ENCODE results near the gene ANTXR1. TPM values are rescaled to one million over a fixed set of nuclear protein-coding genes. Genes with fewer than 3 reads are reported as not detected.

The ANTXR1 gene
- total and polyA plus RNA-seq, 5 donors from 2014 or later: not detected

DNA sequence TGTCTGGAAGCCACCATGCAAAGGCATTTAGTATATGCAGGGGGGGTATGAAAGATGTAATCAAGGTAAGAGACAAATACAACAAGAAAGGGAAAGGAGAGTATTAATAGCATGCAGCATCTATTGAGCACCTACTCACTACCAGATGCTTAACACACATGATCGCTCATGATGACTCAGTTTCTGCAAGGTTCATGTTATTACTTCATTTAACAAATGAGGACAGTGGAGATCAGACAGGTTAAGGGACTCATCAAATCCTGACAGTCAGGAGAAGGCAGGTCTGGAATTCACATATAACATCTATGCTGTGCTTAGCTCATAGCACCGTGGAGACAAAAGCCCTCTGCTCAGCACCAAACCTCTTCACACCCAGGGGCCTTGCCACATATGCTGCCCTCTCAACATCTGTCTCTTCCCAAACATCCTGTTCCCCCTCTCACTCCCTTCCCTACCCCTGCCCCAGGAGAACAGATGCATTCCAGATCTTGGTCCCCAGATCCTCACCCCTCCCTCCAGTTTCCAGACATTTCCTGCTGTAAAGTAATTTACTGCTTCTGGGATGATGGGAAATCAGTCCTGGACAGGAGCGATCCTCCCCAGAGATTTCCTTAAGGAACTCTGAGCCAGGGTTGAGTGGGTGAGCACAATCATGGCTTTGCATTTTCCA, 155.3 kb downstream of the ANTXR1 start:
- Mint-ChIP-seq H3K27ac (no peak overlapping the region), H3K9me3 (peaks cover 0 to 1% (median 0%) of the 10 kb centered on the region in 7 donors)

GRCh38 chr2:69168950-69169654, 156.1 kb downstream of the ANTXR1 start:
- ATAC-seq (ENCODE audit: low read depth in 2 of 2): no peak
- H3K4me3 ChIP-seq (ENCODE audit: low read depth, low read length): no peak overlapping the region

More for the DNA sequence above, 155.3 kb downstream of the ANTXR1 start:
- Histone ChIP-seq H3K4me3 (ENCODE audit: low read depth, low read length) (no peak overlapping the region), H3K9me3 (ENCODE audit: control insufficient read depth in 2 of 2, low read length in 2 of 2) (no peaks in the 10 kb centered on the region), H3K4me1 (ENCODE audit: control insufficient read depth, insufficient read depth, low read length, poor library complexity, severe bottlenecking) (no peaks in the 10 kb centered on the region), H3K27ac (ENCODE audit: insufficient read depth, low read length, poor library complexity, severe bottlenecking) (no peak overlapping the region), H3K36me3 (ENCODE audit: control insufficient read depth, insufficient read depth, low read length) (no peaks in the 10 kb centered on the region), H3K27me3 (ENCODE audit: control insufficient read depth, insufficient read depth, low read length) (peaks cover 8% of the 10 kb centered on the region)
- ATAC-seq (ENCODE audit: low read depth in 2 of 2) (no peak), DNase-seq (no peak)
- no peaks in the 10 kb centered on the region for H3K36me3 Mint-ChIP-seq
- no peak overlapping the region for H3K4me3 Mint-ChIP-seq
- H3K27me3 Mint-ChIP-seq: peaks cover 25% of the 10 kb centered on the region
- no peaks in the 10 kb centered on the region for H3K4me1 Mint-ChIP-seq

DNA sequence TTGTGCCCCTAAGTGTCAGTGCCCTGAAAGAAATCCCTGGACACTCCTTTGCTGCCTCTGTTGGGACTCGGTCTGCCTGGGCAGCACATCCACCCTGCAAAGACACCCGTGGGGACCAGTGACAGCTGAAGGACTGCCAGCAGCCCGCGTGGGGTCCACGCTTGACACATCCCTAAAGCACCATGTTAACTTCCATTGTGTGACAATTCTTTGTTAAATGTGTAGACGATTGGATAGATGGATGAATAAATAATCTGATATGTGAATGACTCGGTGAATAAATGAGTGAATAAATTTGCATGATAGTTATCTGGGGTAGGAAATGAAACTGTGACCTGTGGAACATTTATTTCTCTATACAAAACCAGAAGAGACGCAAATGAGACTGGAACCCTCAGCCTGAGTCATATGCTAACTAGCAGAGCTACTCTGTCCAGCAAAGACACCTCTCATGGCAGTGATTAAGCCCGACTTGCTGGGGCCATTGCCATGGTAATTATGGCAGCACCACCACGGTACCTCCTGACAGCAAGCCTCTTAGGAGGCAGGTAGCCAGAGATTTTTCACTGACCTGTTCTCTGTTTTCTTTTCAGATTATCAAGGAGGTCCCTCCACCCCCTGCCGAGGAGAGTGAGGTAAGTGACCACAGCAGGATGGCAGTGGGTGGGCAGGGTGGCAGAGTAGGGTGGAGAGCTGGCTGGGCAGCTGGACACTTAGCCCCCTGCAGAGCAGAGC, 156.8 kb downstream of the ANTXR1 start:
- H3K4me1 Mint-ChIP-seq: no peaks in the 10 kb centered on the region
- no peak for ATAC-seq (ENCODE audit: low read depth in 2 of 2)
- Histone ChIP-seq H3K27me3 (ENCODE audit: control insufficient read depth, insufficient read depth, low read length) (peaks cover 5% of the 10 kb centered on the region), H3K36me3 (ENCODE audit: control insufficient read depth, insufficient read depth, low read length) (no peaks in the 10 kb centered on the region), H3K4me3 (ENCODE audit: low read depth, low read length) (no peak overlapping the region), H3K9me3 (ENCODE audit: control insufficient read depth in 2 of 2, low read length in 2 of 2) (no peaks in the 10 kb centered on the region), H3K27ac (ENCODE audit: insufficient read depth, low read length, poor library complexity, severe bottlenecking) (no peak overlapping the region), H3K4me1 (ENCODE audit: control insufficient read depth, insufficient read depth, low read length, poor library complexity, severe bottlenecking) (no peaks in the 10 kb centered on the region)
- no peaks in the 10 kb centered on the region for H3K36me3 Mint-ChIP-seq
- DNase-seq: no peak
- H3K4me3 Mint-ChIP-seq: no peak overlapping the region
- no peak overlapping the region for H3K27ac Mint-ChIP-seq
- H3K9me3 Mint-ChIP-seq: peaks cover 0 to 1% (median 0%) of the 10 kb centered on the region in 7 donors
- H3K27me3 Mint-ChIP-seq: peaks cover 29% of the 10 kb centered on the region

More at GRCh38 chr2:69168950-69169654, 156.1 kb downstream of the ANTXR1 start:
- Mint-ChIP-seq H3K9me3 (peaks cover 0 to 1% (median 0%) of the 10 kb centered on the region in 7 donors), H3K27me3 (peaks cover 27% of the 10 kb centered on the region), H3K4me1 (no peaks in the 10 kb centered on the region), H3K36me3 (no peaks in the 10 kb centered on the region), H3K4me3 (no peak overlapping the region), H3K27ac (no peak overlapping the region)
- no peaks in the 10 kb centered on the region for H3K4me1 ChIP-seq (ENCODE audit: control insufficient read depth, insufficient read depth, low read length, poor library complexity, severe bottlenecking)
- no peaks in the 10 kb centered on the region for H3K36me3 ChIP-seq (ENCODE audit: control insufficient read depth, insufficient read depth, low read length)
- no peak for DNase-seq
- H3K9me3 ChIP-seq (ENCODE audit: control insufficient read depth in 2 of 2, low read length in 2 of 2): no peaks in the 10 kb centered on the region
- H3K27me3 ChIP-seq (ENCODE audit: control insufficient read depth, insufficient read depth, low read length): peaks cover 5% of the 10 kb centered on the region
- H3K27ac ChIP-seq (ENCODE audit: insufficient read depth, low read length, poor library complexity, severe bottlenecking): no peak overlapping the region

GRCh38 chr2:69170661-69171060, 157.7 kb downstream of the ANTXR1 start:
- Mint-ChIP-seq H3K4me1 (no peaks in the 10 kb centered on the region), H3K36me3 (no peaks in the 10 kb centered on the region), H3K27ac (no peak overlapping the region), H3K27me3 (peaks cover 34% of the 10 kb centered on the region), H3K4me3 (no peak overlapping the region), H3K9me3 (peaks cover 0 to 1% (median 0%) of the 10 kb centered on the region in 7 donors)
- no peak for ATAC-seq (ENCODE audit: low read depth in 2 of 2)
- DNase-seq: no peak
- no peaks in the 10 kb centered on the region for H3K36me3 ChIP-seq (ENCODE audit: control insufficient read depth, insufficient read depth, low read length)
- H3K9me3 ChIP-seq (ENCODE audit: control insufficient read depth in 2 of 2, low read length in 2 of 2): no peaks in the 10 kb centered on the region
- peaks cover 5% of the 10 kb centered on the region for H3K27me3 ChIP-seq (ENCODE audit: control insufficient read depth, insufficient read depth, low read length)
- H3K4me3 ChIP-seq (ENCODE audit: low read depth, low read length): no peak overlapping the region
- no peak overlapping the region for H3K27ac ChIP-seq (ENCODE audit: insufficient read depth, low read length, poor library complexity, severe bottlenecking)
- no peaks in the 10 kb centered on the region for H3K4me1 ChIP-seq (ENCODE audit: control insufficient read depth, insufficient read depth, low read length, poor library complexity, severe bottlenecking)

DNA sequence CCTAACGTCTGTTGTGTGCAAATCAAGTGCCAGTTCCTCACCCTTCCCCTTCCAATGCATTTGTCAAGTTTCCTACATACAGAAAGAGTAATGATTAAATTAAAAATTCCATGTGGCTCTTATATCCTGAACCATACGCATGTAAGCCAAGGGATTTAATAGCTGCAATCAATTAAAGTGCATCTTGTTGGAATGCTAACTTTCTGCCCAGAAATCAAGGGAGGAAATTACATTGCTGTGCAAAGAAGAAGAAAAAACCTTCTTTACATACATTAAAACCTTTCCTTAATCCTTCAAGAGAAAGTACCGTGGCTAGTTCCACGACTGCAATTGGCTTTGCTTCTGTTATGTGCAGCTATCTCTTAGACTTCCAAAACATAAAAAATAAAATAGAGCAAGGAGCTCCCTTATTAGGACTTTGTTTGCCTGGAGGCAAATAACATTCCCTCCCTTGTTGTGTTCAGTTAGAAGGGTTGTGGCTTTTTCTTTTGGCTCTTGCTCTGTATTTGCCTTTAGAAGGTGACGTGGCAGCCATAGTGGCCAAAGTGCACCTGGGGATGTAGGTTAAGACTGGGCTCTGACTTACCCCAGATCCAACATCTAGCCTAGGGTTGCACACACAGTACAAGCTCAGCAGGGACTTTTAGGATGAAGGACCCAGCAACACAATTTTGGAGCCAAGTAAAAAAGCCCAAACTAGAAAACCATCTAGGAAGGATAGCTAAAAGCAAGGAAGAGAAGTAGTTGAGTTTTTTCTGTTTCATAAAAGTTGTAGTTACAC, 158.3 kb downstream of the ANTXR1 start:
- peaks cover 0 to 1% (median 0%) of the 10 kb centered on the region in 7 donors for H3K9me3 Mint-ChIP-seq
- no peaks in the 10 kb centered on the region for H3K36me3 ChIP-seq (ENCODE audit: control insufficient read depth, insufficient read depth, low read length)
- H3K4me3 ChIP-seq (ENCODE audit: low read depth, low read length): no peak overlapping the region
- no peak overlapping the region for H3K27ac ChIP-seq (ENCODE audit: insufficient read depth, low read length, poor library complexity, severe bottlenecking)
- no peak overlapping the region for H3K27ac Mint-ChIP-seq
- no peaks in the 10 kb centered on the region for H3K4me1 ChIP-seq (ENCODE audit: control insufficient read depth, insufficient read depth, low read length, poor library complexity, severe bottlenecking)
- no peaks in the 10 kb centered on the region for H3K36me3 Mint-ChIP-seq
- peaks cover 5% of the 10 kb centered on the region for H3K27me3 ChIP-seq (ENCODE audit: control insufficient read depth, insufficient read depth, low read length)
- H3K9me3 ChIP-seq (ENCODE audit: control insufficient read depth in 2 of 2, low read length in 2 of 2): no peaks in the 10 kb centered on the region
- H3K4me3 Mint-ChIP-seq: no peak overlapping the region
- DNase-seq: no peak
- no peaks in the 10 kb centered on the region for H3K4me1 Mint-ChIP-seq
- ATAC-seq (ENCODE audit: low read depth in 2 of 2): no peak
- peaks cover 35% of the 10 kb centered on the region for H3K27me3 Mint-ChIP-seq

DNA sequence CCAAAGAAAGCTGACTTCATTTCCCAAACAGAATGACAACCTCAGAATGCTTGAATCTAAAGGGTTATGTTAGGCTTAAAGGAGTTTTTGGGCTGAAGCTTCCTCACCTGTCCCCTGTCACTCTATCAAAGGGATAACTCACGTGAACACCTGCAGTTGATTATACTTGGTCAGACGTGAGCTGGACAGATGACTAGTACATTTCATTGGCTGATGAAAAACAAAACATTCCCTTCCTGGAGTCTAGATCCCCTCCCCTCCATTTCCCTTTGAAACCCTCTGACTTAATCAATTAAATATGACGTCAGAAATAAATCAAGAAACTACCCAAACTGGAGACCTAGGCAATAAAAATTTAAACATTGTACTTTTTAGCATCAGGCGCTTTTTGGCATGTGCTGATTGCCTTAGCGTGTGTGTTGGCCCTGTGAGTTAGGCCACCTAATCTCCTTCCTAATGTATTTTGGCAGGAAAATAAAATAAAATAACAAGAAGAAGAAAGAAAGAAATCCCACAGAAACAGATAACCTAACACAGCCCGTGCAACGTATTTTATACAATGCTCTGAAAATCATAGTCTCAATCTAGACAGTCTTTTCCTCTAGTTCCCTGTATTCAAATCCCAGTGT, 159.0 kb downstream of the ANTXR1 start:
- Histone ChIP-seq H3K4me1 (ENCODE audit: control insufficient read depth, insufficient read depth, low read length, poor library complexity, severe bottlenecking) (no peaks in the 10 kb centered on the region), H3K9me3 (ENCODE audit: control insufficient read depth in 2 of 2, low read length in 2 of 2) (no peaks in the 10 kb centered on the region), H3K36me3 (ENCODE audit: control insufficient read depth, insufficient read depth, low read length) (no peaks in the 10 kb centered on the region), H3K27me3 (ENCODE audit: control insufficient read depth, insufficient read depth, low read length) (peaks cover 5% of the 10 kb centered on the region), H3K4me3 (ENCODE audit: low read depth, low read length) (no peak overlapping the region), H3K27ac (ENCODE audit: insufficient read depth, low read length, poor library complexity, severe bottlenecking) (no peak overlapping the region)
- no peaks in the 10 kb centered on the region for H3K9me3 Mint-ChIP-seq
- DNase-seq: no peak
- ATAC-seq (ENCODE audit: low read depth in 2 of 2): no peak
- H3K36me3 Mint-ChIP-seq: no peaks in the 10 kb centered on the region
- no peak overlapping the region for H3K27ac Mint-ChIP-seq
- peaks cover 39% of the 10 kb centered on the region for H3K27me3 Mint-ChIP-seq
- no peak overlapping the region for H3K4me3 Mint-ChIP-seq
- no peaks in the 10 kb centered on the region for H3K4me1 Mint-ChIP-seq

- H3K27ac ChIP-seq (ENCODE audit: insufficient read depth, low read length, poor library complexity, severe bottlenecking): no peak overlapping the region
- DNase-seq (no peak), ATAC-seq (ENCODE audit: low read depth in 2 of 2) (no peak)
- no peaks in the 10 kb centered on the region for H3K36me3 ChIP-seq (ENCODE audit: control insufficient read depth, insufficient read depth, low read length)
- no peak overlapping the region for H3K4me3 ChIP-seq (ENCODE audit: low read depth, low read length)
- no peaks in the 10 kb centered on the region for H3K4me1 ChIP-seq (ENCODE audit: control insufficient read depth, insufficient read depth, low read length, poor library complexity, severe bottlenecking)
- Mint-ChIP-seq H3K27me3 (peaks cover 41% of the 10 kb centered on the region), H3K4me3 (no peak overlapping the region), H3K9me3 (no peaks in the 10 kb centered on the region), H3K27ac (no peak overlapping the region), H3K36me3 (no peaks in the 10 kb centered on the region), H3K4me1 (no peaks in the 10 kb centered on the region)
- H3K9me3 ChIP-seq (ENCODE audit: control insufficient read depth in 2 of 2, low read length in 2 of 2): no peaks in the 10 kb centered on the region
- H3K27me3 ChIP-seq (ENCODE audit: control insufficient read depth, insufficient read depth, low read length): peaks cover 4% of the 10 kb centered on the region
These were observed 160.7 kb downstream of the ANTXR1 start for GRCh38 chr2:69173706-69174105.

Measured in CD4-positive, CD25-positive, alpha-beta regulatory T cell (primary cell).